HG02938 (cell line): Measurements from ENCODE around the gene RTCB.
"Not testable (repeated sequence)": the region's sequence is repeated elsewhere in the genome, so short reads cannot be mapped to it uniquely, and the experiment has no call there.

ENCODE experiments used
- ATAC-seq: cut with Tn5 transposase; IDR thresholded peaks from one replicate; pipeline ENCODE4 v1.9.1; 2021; ENCODE audit warnings: mild to moderate bottlenecking, moderate library complexity; ENCODE audit not compliant: unreplicated experiment

Gene RTCB

GRCh38 chr22:32395107-32395506 lies 16.9 kb downstream of the RTCB start:
- ATAC-seq, result no peak

- no peak for ATAC-seq
Measured at GRCh38 chr22:32389685-32390084, 22.4 kb downstream of the RTCB start.

- no peak for ATAC-seq
Measured at GRCh38 chr22:32385681-32386080, 26.4 kb downstream of the RTCB start.

GRCh38 chr22:32380991-32381390 lies 31.1 kb downstream of the RTCB start:
- no peak for ATAC-seq

GRCh38 chr22:32378707-32379272 lies 33.3 kb downstream of the RTCB start:
- ATAC-seq, result no peak

- ATAC-seq, result no peak
Measured at GRCh38 chr22:32376681-32377080, 35.4 kb downstream of the RTCB start.

- ATAC-seq, result no peak
Measured at GRCh38 chr22:32375678-32376450, 36.2 kb downstream of the RTCB start.

- ATAC-seq, result no peak
Measured at GRCh38 chr22:32364210-32364609, 47.8 kb downstream of the RTCB start.

GRCh38 chr22:32361257-32361656 lies 50.8 kb downstream of the RTCB start:
- ATAC-seq, result no peak

GRCh38 chr22:32360096-32360495 lies 52.0 kb downstream of the RTCB start:
- not testable (repeated sequence) for ATAC-seq

GRCh38 chr22:32357567-32357966 lies 54.5 kb downstream of the RTCB start, which contains the start of gene RFPL3:
RFPL3 (plus strand) TSS chr22:32357867; CDS start chr22:32358072, 205 bp downstream.
- not testable (repeated sequence) for ATAC-seq

GRCh38 chr22:32355760-32356159 lies 56.3 kb downstream of the RTCB start:
- no peak for ATAC-seq

GRCh38 chr22:32354360-32355351 lies 57.4 kb downstream of the RTCB start:
- ATAC-seq, result no peak

- no peak for ATAC-seq
Measured at GRCh38 chr22:32353840-32354239, 58.2 kb downstream of the RTCB start.

- ATAC-seq, result no peak
Measured at GRCh38 chr22:32353292-32353691, 58.8 kb downstream of the RTCB start.

- ATAC-seq, result no peak
Measured at GRCh38 chr22:32352681-32353080, 59.4 kb downstream of the RTCB start.

GRCh38 chr22:32351875-32352274 lies 60.2 kb downstream of the RTCB start:
- ATAC-seq, result not testable (repeated sequence)

- ATAC-seq, result no peak
Measured at GRCh38 chr22:32348031-32348611, 63.9 kb downstream of the RTCB start.

GRCh38 chr22:32343941-32344340 lies 68.1 kb downstream of the RTCB start:
- ATAC-seq, result no peak

- ATAC-seq, result no peak
Measured at GRCh38 chr22:32342977-32343376, 69.1 kb downstream of the RTCB start.
